SJCRH30 (cell line): ENCODE measurements around the gene NSG2. TPM values are rescaled to one million over a fixed set of nuclear protein-coding genes. Genes with fewer than 3 reads are reported as not detected.
"Not testable (repeated sequence)": the region's sequence is repeated elsewhere in the genome, so short reads cannot be mapped to it uniquely, and the experiment has no call there.

Experiments used
- DNase-seq, 2 experiments: peaks; one replicate each; pipeline ENCODE4 v3.0.0-alpha.2; 2015 to 2020
- H3K27ac ChIP-seq: fragments of 250-450 bp; sonication (Bioruptor Pico); 2 replicates; pipeline ENCODE4 v1.5.1; 2020; ENCODE audit warnings: mild to moderate bottlenecking, moderate library complexity
- H3K27me3 ChIP-seq: fragments of 250-450 bp; sonication (Bioruptor Pico); 2 replicates; pipeline ENCODE4 v1.5.1; 2020; ENCODE audit warnings: mild to moderate bottlenecking, moderate library complexity
- H3K36me3 ChIP-seq: fragments of 250-450 bp; sonication (Bioruptor Pico); 2 replicates; pipeline ENCODE4 v1.5.1; 2020; ENCODE audit warnings: mild to moderate bottlenecking, moderate library complexity
- H3K4me1 ChIP-seq: fragments of 250-450 bp; sonication (Bioruptor Pico); 2 replicates; pipeline ENCODE4 v1.5.1; 2020; ENCODE audit warnings: mild to moderate bottlenecking, moderate library complexity
- H3K4me3 ChIP-seq: fragments of 250-450 bp; sonication (Bioruptor Pico); 2 replicates; pipeline ENCODE4 v1.5.1; 2020; ENCODE audit warnings: mild to moderate bottlenecking, moderate library complexity
- H3K9me3 ChIP-seq: fragments of 250-450 bp; sonication (Bioruptor Pico); replicated peaks from 2 replicates; pipeline ENCODE4 v1.5.1; 2020; ENCODE audit warnings: mild to moderate bottlenecking, moderate library complexity
- total RNA-seq: library from RNA; depleted of rRNA; stranded (reverse); fragments of >200 nt; shearing (Covaris generic); gene quantifications from 2 replicates; pipeline ENCODE4 v1.2.3, GENCODE V29; 2014

Gene NSG2
- total RNA-seq, 1 experiment from 2014 or later, result not detected

DNA sequence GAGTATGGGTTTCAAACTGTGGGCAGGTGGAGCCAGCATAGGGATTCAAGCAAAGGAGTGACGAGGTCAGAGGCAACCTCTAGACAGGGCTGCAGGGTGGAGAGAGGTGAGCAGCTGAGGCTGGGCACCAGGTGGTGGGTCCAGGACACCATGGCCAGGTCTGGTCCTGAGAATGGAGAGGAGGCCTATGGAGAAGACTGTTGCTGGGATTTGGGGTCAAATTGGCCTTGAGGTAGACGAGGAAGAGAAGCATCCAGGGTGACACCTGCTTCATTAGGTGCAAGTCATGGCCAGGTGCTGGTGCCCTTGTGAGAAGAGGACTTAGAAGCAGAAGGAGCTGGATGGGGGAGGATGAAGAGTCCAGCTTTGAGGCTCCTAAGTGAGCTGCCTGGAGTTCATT, 99.6 kb downstream of the NSG2 start:
- Histone ChIP-seq H3K36me3 (no peaks in the 10 kb centered on the region), H3K27ac (no peak overlapping the region), H3K4me3 (no peak overlapping the region), H3K4me1 (no peaks in the 10 kb centered on the region), H3K9me3 (no peaks in the 10 kb centered on the region), H3K27me3 (0 out of 2 replicates have a peak, but pooled peaks cover 5% of the 10 kb centered on the region)
- no peak for DNase-seq

DNA sequence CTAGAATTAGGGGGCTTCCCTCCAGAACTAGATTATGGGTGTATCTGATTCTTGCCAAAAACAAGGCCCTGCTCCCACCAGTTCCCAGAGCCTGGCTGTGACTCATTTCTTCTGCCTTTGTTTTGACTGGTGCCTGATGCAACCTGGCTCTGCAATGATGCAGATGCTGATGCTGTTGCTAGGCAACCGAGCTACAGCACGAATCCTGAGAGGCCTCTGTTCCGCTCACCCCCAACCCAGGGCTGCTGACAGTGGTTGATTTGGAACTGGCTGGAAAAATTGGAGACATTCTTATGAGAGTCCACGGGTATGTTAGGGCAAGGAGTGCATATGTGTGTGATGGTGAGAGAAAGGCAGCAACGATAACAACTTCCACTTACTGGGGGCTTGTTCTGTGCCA, 100.3 kb downstream of the NSG2 start:
- Histone ChIP-seq H3K4me1 (no peaks in the 10 kb centered on the region), H3K27ac (no peak overlapping the region), H3K36me3 (no peaks in the 10 kb centered on the region), H3K27me3 (0 out of 2 replicates have a peak, but pooled peaks cover 5% of the 10 kb centered on the region), H3K9me3 (no peaks in the 10 kb centered on the region), H3K4me3 (no peak overlapping the region)
- DNase-seq, result no peak

GRCh38 chr5:174146556-174146955, 101.0 kb downstream of the NSG2 start:
- Histone ChIP-seq H3K36me3 (no peaks in the 10 kb centered on the region), H3K27me3 (0 out of 2 replicates have a peak, but pooled peaks cover 3% of the 10 kb centered on the region), H3K27ac (no peak overlapping the region), H3K4me1 (no peaks in the 10 kb centered on the region), H3K4me3 (no peak overlapping the region), H3K9me3 (no peaks in the 10 kb centered on the region)
- DNase-seq, result no peak

GRCh38 chr5:174147012-174147411, 101.5 kb downstream of the NSG2 start:
- not testable (repeated sequence) for H3K4me3 ChIP-seq, H3K27me3 ChIP-seq, H3K36me3 ChIP-seq, H3K27ac ChIP-seq, DNase-seq, H3K4me1 ChIP-seq, H3K9me3 ChIP-seq

GRCh38 chr5:174147551-174147950, 102.0 kb downstream of the NSG2 start:
- Histone ChIP-seq H3K4me1 (no peaks in the 10 kb centered on the region), H3K27ac (no peak overlapping the region), H3K9me3 (no peaks in the 10 kb centered on the region), H3K27me3 (no peaks in the 10 kb centered on the region), H3K36me3 (no peaks in the 10 kb centered on the region), H3K4me3 (no peak overlapping the region)
- no peak for DNase-seq

DNA sequence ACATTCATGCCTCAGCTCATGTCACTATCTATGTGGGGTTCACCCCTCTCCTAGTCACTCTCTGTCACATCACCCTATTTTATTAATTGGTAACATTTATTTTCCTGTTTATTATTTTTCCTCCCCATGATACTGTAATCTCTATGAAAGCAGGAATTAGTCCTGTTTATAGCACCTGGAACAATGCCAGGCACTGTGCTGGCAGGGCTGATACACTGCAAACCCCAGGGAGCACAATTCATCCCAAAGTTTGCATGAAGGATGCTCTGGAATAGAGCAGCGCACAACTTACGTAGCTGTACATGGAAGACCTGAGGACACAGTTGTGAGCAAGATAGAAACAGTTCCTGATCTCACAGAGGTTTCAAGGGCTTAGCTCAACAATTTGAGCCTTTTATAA, 103.2 kb downstream of the NSG2 start:
- Histone ChIP-seq H3K36me3 (no peaks in the 10 kb centered on the region), H3K9me3 (no peaks in the 10 kb centered on the region), H3K4me1 (no peaks in the 10 kb centered on the region), H3K27ac (no peak overlapping the region), H3K4me3 (no peak overlapping the region), H3K27me3 (no peaks in the 10 kb centered on the region)
- no peak for DNase-seq

- H3K27me3 ChIP-seq, result no peaks in the 10 kb centered on the region
- H3K36me3 ChIP-seq, result no peaks in the 10 kb centered on the region
- no peak overlapping the region for H3K4me3 ChIP-seq
- H3K4me1 ChIP-seq, result no peaks in the 10 kb centered on the region
- H3K27ac ChIP-seq, result no peak overlapping the region
- no peaks in the 10 kb centered on the region for H3K9me3 ChIP-seq
- DNase-seq, result no peak
Measured at GRCh38 chr5:174149426-174149825, 103.9 kb downstream of the NSG2 start.

GRCh38 chr5:174149989-174150388, 104.5 kb downstream of the NSG2 start:
- H3K4me3 ChIP-seq, result no peak overlapping the region
- no peak overlapping the region for H3K27ac ChIP-seq
- no peak for DNase-seq
- H3K27me3 ChIP-seq, result no peaks in the 10 kb centered on the region
- H3K4me1 ChIP-seq, result no peaks in the 10 kb centered on the region
- no peaks in the 10 kb centered on the region for H3K36me3 ChIP-seq
- H3K9me3 ChIP-seq, result no peaks in the 10 kb centered on the region; the same call in 1 of the 2 replicates

DNA sequence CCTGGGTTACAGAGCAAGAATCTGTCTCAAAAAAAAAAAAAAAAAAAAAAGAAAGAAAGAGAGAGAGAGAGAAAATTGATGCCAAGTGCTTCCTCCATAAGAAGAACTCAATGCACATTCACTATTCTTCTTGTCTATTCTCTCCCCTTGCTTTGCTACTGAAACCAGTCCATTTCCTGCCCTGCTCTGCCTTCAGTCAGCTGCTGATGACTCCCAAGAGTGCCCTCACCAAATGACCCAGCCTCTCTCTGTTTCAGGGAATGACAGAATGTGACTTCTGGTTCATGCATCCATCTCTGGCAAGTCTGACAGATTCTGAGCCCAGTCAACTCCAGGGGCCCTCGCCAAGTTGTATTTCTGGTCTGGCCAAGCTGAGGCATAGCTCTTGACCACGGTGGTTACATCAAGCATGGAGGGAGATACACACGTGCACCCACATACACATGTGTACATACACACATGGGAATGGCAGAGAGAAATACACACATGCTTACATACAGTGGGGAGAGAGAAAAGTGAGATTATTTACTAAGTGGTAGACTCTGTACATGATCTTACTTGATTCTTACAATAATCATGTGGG, 106.2 kb downstream of the NSG2 start:
- DNase-seq, result no peak
- no peaks in the 10 kb centered on the region for H3K36me3 ChIP-seq
- no peak overlapping the region for H3K27ac ChIP-seq
- no peaks in the 10 kb centered on the region; the same call in 1 of the 2 replicates for H3K27me3 ChIP-seq
- H3K4me3 ChIP-seq, result no peak overlapping the region
- H3K4me1 ChIP-seq, result no peaks in the 10 kb centered on the region
- peaks cover 3% of the 10 kb centered on the region; the same call in 1 of the 2 replicates for H3K9me3 ChIP-seq

DNA sequence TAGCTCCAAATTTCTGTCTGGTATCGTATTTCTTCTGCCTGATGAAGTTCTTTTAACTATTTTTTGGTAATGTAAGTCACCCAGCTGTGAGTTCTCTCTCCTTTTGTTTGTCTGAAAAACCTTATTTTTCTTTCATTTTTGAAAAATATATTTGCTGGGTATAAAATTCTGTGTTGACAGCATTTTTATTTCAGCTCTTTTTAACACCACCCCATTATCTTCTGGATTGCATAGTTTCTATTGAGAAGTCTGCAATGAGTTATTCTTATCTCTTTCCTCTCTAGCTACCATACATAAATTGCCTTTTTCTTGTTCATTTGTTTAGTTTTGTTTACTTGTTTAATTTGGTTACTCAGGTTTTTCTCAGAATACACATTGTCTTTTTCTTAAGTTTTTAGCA, 109.1 kb downstream of the NSG2 start:
- peaks cover 3% of the 10 kb centered on the region; the same call in 1 of the 2 replicates for H3K9me3 ChIP-seq
- H3K4me3 ChIP-seq, result no peak overlapping the region
- no peak for DNase-seq
- no peaks in the 10 kb centered on the region; the same call in 1 of the 2 replicates for H3K27me3 ChIP-seq
- peaks cover 1% of the 10 kb centered on the region; the same call in 1 of the 2 replicates for H3K4me1 ChIP-seq
- H3K36me3 ChIP-seq, result no peaks in the 10 kb centered on the region
- no peak overlapping the region for H3K27ac ChIP-seq

- Histone ChIP-seq H3K4me1 (peaks cover 4% of the 10 kb centered on the region; the same call in 1 of the 2 replicates), H3K27me3 (no peaks in the 10 kb centered on the region; the same call in 1 of the 2 replicates), H3K9me3 (peaks cover 3% of the 10 kb centered on the region; the same call in 1 of the 2 replicates), H3K4me3 (no peak overlapping the region), H3K27ac (no peak overlapping the region), H3K36me3 (no peaks in the 10 kb centered on the region)
- DNase-seq, result no peak
Measured at GRCh38 chr5:174155281-174155680, 109.8 kb downstream of the NSG2 start.

DNA sequence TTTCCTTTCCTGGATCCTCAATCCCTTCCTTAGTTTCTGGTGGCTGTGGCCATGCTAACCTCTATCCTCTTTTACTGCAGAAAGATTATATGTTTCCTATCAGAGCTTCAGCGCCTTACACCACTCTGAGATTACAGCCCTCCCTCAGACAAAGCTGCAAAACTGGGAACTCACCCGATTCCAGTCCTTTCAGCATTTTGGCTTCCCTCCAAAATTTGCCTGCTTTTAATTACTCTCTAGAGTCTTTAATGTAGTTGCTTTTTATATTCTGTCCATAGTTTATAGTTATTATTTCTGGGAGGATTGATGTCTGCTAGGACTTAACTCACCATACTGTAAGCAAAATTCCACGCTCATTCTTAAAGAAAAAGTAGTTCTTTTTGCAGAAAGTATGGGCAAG, 110.2 kb downstream of the NSG2 start:
- peaks cover 4% of the 10 kb centered on the region; the same call in 1 of the 2 replicates for H3K4me1 ChIP-seq
- no peaks in the 10 kb centered on the region; the same call in 1 of the 2 replicates for H3K27me3 ChIP-seq
- H3K9me3 ChIP-seq, result peaks cover 3% of the 10 kb centered on the region; the same call in 1 of the 2 replicates
- H3K27ac ChIP-seq, result no peak overlapping the region
- H3K36me3 ChIP-seq, result no peaks in the 10 kb centered on the region
- no peak overlapping the region for H3K4me3 ChIP-seq
- DNase-seq, result no peak

DNA sequence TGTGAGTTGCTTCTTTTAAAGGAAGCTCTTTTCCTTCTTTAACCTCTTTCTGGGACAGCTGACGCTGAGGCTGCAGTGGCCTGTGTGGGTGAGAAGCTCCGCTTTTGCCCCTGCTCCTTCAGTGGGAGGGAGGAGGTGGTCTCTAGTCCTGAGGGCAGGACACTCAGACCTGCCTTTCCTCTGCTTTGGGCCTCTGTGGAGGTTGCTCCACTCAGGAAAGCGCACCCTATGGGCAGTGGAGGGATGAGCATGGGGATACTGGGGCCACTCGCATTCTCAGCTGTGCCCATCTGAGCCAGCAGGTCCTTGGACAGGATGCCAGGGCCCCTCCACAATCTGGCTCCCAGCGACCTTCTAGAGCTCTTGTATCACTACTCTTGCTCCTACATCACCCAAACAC, 111.5 kb downstream of the NSG2 start:
- DNase-seq, result no peak
- Histone ChIP-seq H3K36me3 (no peaks in the 10 kb centered on the region), H3K4me1 (peaks cover 4% of the 10 kb centered on the region; the same call in 1 of the 2 replicates), H3K27ac (no peak overlapping the region), H3K4me3 (no peak overlapping the region), H3K27me3 (no peaks in the 10 kb centered on the region; the same call in 1 of the 2 replicates), H3K9me3 (peaks cover 3% of the 10 kb centered on the region; the same call in 1 of the 2 replicates)
